A549 (cell line): Measurements from ENCODE around the gene SIRT1. TPM values are rescaled to one million over a fixed set of nuclear protein-coding genes. Genes with fewer than 3 reads are reported as not detected.
A peak's percentile ranks its signal among the peaks of the same experiment; 100 is the strongest.

Source experiments
- ATAC-seq, 2 experiments: fragments of 200-7000 bp in 1 of 2; fragments of >200 bp in 1 of 2; cut with Nextera tagmentation in 1 of 2; cut with Tn5 transposase in 1 of 2; 3 replicates each; pipeline versions ENCODE4 v1.8.0 to v1.9.1; 2018 to 2020; ENCODE audit warnings: mild to moderate bottlenecking in 1 of 2, moderate library complexity in 1 of 2
- CTCF ChIA-PET: fragments of 300-600 bp; sonication (Branson Sonifier 250); formaldehyde crosslinking; extraction: SDS; loops from one replicate; lab custom pipeline; 2021; ENCODE audit warnings: antibody characterized with exemption, inconsistent platforms; lab: Yijun Ruan, JAX
- POLR2A ChIA-PET: fragments of 350-600 bp; formaldehyde crosslinking; extraction: SDS; loops from one replicate; lab custom pipeline; 2021; ENCODE audit warnings: antibody characterized with exemption, inconsistent platforms; lab: Yijun Ruan, JAX
- DNase-seq, 2 experiments: peaks; one replicate each; pipeline versions ENCODE4 v3.0.0 to v3.0.0-alpha.2; 2011 to 2016; ENCODE audit warnings: low read depth in 1 of 2, low spot score in 1 of 2
- FAIRE-seq: peaks from 2 replicates; lab custom pipeline; 2011; peaks lifted over from hg19 to GRCh38; lab: Jason Lieb, UNC
- H3K27ac ChIP-seq, 2 experiments: fragments of >200 bp; sonication (Bioruptor Twin); formaldehyde crosslinking; 3 replicates each; pipeline ENCODE4 v1.5.1; 2016 to 2017
- H3K4me1 ChIP-seq: fragments of >200 bp; sonication (Bioruptor Twin); formaldehyde crosslinking; 3 replicates; pipeline ENCODE4 v1.6.1; 2016
- H3K4me2 ChIP-seq: fragments of >200 bp; sonication (Bioruptor Twin); formaldehyde crosslinking; 3 replicates; pipeline ENCODE4 v1.6.1; 2016
- H3K4me3 ChIP-seq: fragments of >200 bp; sonication (Bioruptor Twin); formaldehyde crosslinking; 3 replicates; pipeline ENCODE4 v1.5.1; 2016
- H3K9me3 ChIP-seq: fragments of >200 bp; sonication (Bioruptor Twin); formaldehyde crosslinking; 3 replicates; pipeline ENCODE4 v1.6.1; 2016
- BHLHE40 ChIP-seq: IDR thresholded peaks from 2 replicates; pipeline ENCODE4 v1.6.1; 2012; ENCODE audit warnings: low read depth, low read length, inconsistent platforms
- CBX2 ChIP-seq: fragments of 200-600 bp; sonication (generic); IDR thresholded peaks from 2 replicates; pipeline ENCODE4 v1.6.1; 2016; ENCODE audit warnings: low read depth, mild to moderate bottlenecking, borderline replicate concordance
- CBX8 ChIP-seq: fragments of 200-600 bp; sonication (generic); IDR thresholded peaks from 2 replicates; pipeline ENCODE4 v1.6.1; 2016
- CHD4 ChIP-seq: fragments of 200-600 bp; sonication (generic); IDR thresholded peaks from 2 replicates; pipeline ENCODE4 v1.6.1; 2016; ENCODE audit warnings: antibody characterized with exemption, mild to moderate bottlenecking, borderline replicate concordance
- EHMT2 ChIP-seq: fragments of 200-600 bp; sonication (generic); IDR thresholded peaks from 2 replicates; pipeline ENCODE4 v1.6.1; 2016; ENCODE audit warnings: antibody characterized with exemption, low read depth, mild to moderate bottlenecking, moderate library complexity
- ELK1 ChIP-seq: fragments of 150-350 bp; IDR thresholded peaks from 2 replicates; pipeline ENCODE4 v1.6.1; 2014; ENCODE audit warnings: low read depth, mild to moderate bottlenecking, low read length
- EP300 ChIP-seq, 2 experiments: fragments of >200 bp; sonication (Bioruptor Twin); formaldehyde crosslinking; IDR thresholded peaks; 2 replicates in 1 of 2; 3 replicates in 1 of 2; pipeline ENCODE4 v1.6.1; 2016 to 2017
- FOSB ChIP-seq: fragments of 250-450 bp; sonication (Bioruptor Pico); IDR thresholded peaks from 2 replicates; pipeline ENCODE4 v1.5.0; 2020; ENCODE audit warnings: mild to moderate bottlenecking, moderate library complexity
- HES2 ChIP-seq: fragments of >200 bp; sonication (Bioruptor Twin); formaldehyde crosslinking; IDR thresholded peaks from 2 replicates; pipeline ENCODE4 v1.6.1; 2016
- HMGXB4 ChIP-seq: fragments of 250-450 bp; sonication (Bioruptor Pico); IDR thresholded peaks from 2 replicates; pipeline ENCODE4 v1.5.0; 2021; ENCODE audit warnings: mild to moderate bottlenecking, moderate library complexity, borderline replicate concordance
- HOXA7 ChIP-seq: fragments of 250-450 bp; sonication (Bioruptor Pico); IDR thresholded peaks from 2 replicates; pipeline ENCODE4 v1.5.0; 2020; ENCODE audit warnings: mild to moderate bottlenecking, moderate library complexity
- HOXB13 ChIP-seq: fragments of 250-450 bp; sonication (Bioruptor Pico); IDR thresholded peaks from 2 replicates; pipeline ENCODE4 v1.5.0; 2020; ENCODE audit warnings: low read depth, mild to moderate bottlenecking, moderate library complexity
- HOXB5 ChIP-seq: fragments of 250-450 bp; sonication (Bioruptor Pico); IDR thresholded peaks from 2 replicates; pipeline ENCODE4 v1.5.0; 2020; ENCODE audit warnings: mild to moderate bottlenecking, moderate library complexity
- JUN ChIP-seq, 2 experiments: fragments of >200 bp; sonication (Bioruptor Twin); formaldehyde crosslinking; IDR thresholded peaks; 2 replicates in 1 of 2; 3 replicates in 1 of 2; pipeline ENCODE4 v1.6.1; 2016 to 2017
- KDM1A ChIP-seq: fragments of 200-600 bp; sonication (generic); IDR thresholded peaks from 2 replicates; pipeline ENCODE4 v1.6.1; 2016; ENCODE audit warnings: low read depth, mild to moderate bottlenecking
- KDM5A ChIP-seq: fragments of 200-600 bp; sonication (generic); IDR thresholded peaks from 2 replicates; pipeline ENCODE4 v1.6.1; 2016; ENCODE audit warnings: antibody characterized with exemption, mild to moderate bottlenecking
- MAFK ChIP-seq: fragments of 450-650 bp; IDR thresholded peaks from 2 replicates; pipeline ENCODE4 v1.6.1; 2014; ENCODE audit not compliant: partially characterized antibody
- MAZ ChIP-seq: fragments of 150-350 bp; IDR thresholded peaks from 2 replicates; pipeline ENCODE4 v1.6.1; 2014; ENCODE audit warnings: antibody characterized with exemption, low read depth, low read length, borderline replicate concordance
- POLR2A ChIP-seq: IDR thresholded peaks from 2 replicates; pipeline ENCODE4 v1.6.1; 2012; ENCODE audit warnings: mild to moderate bottlenecking, low read length
- RAD21 ChIP-seq, 2 experiments: fragments of >200 bp in 1 of 2; sonication (Bioruptor Twin) in 1 of 2; formaldehyde crosslinking in 1 of 2; IDR thresholded peaks in 1 of 2; conservative IDR thresholded peaks in 1 of 2; 2 replicates in 1 of 2; 3 replicates in 1 of 2; pipeline ENCODE4 v1.6.1; 2012 to 2018; ENCODE audit warnings: inconsistent platforms in 1 of 2
- ZC3H11A ChIP-seq: fragments of 450-650 bp; IDR thresholded peaks from 2 replicates; pipeline ENCODE4 v1.6.1; 2014; ENCODE audit warnings: antibody characterized with exemption, mild to moderate bottlenecking
- ZSCAN20 ChIP-seq: fragments of 250-450 bp; sonication (Bioruptor Pico); IDR thresholded peaks from 2 replicates; pipeline ENCODE4 v1.8.0; 2022; ENCODE audit warnings: mild to moderate bottlenecking, moderate library complexity
- WGBS: methylation state at CpG from one replicate; pipeline ENCODE4 v1.1.6; 2017; ENCODE audit errors: missing lambda C conversion rate; 5-methylcytosine and 5-hydroxymethylcytosine counted together
- polyA plus RNA-seq, 4 experiments: library from polyadenylated mRNA; depleted of rRNA in 3 of 4; stranded (reverse); fragments of >200 nt; fragmentation: RNase III in 1 of 4; extraction: RNeasy Plus Mini Kit Qiagen cat#74134 plus additional on column Dnase treatment in 1 of 4; gene quantifications; 2 replicates in 3 of 4; 3 replicates in 1 of 4; pipeline ENCODE4 v1.2.3, GENCODE V29; 2011 to 2017
- TF ChIP-seq, protein P1 (sequence below): fragments of >200 bp; sonication (Bioruptor Twin); formaldehyde crosslinking; IDR thresholded peaks from 3 replicates; pipeline ENCODE4 v1.5.1; 2016
- TF ChIP-seq, protein P2 (sequence below): IDR thresholded peaks from 2 replicates; pipeline ENCODE4 v1.6.1; 2012; ENCODE audit warnings: low read depth, borderline replicate concordance
- TF ChIP-seq, protein P3 (sequence below): IDR thresholded peaks from 2 replicates; pipeline ENCODE4 v1.6.1; 2012

The SIRT1 gene
- polyA plus RNA-seq, 2 of the 4 experiments (the other 2 are of a cell fraction), result 16.2 to 34.8 TPM

DNA sequence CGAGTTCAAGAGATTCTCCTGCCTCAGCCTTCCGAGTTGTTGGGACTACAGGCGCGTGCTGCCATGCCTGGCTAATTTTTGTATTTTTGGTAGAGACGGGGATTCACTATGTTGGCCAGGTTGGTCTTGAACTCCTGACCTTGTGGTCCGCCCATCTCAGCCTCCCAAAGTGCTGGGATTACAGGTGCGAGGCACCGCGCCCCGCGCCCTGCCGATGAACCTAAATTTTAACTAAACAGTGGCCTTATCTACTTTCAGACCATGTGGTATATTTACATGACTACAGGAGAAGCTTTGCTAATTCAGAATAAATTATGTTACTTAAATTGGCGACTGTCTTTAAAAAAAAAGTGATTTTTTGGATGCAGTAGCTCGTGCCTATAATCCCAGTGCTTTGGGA is 9.2 kb downstream of the SIRT1 start (continued):
- TF ChIP-seq FOSB, result no peak

DNA sequence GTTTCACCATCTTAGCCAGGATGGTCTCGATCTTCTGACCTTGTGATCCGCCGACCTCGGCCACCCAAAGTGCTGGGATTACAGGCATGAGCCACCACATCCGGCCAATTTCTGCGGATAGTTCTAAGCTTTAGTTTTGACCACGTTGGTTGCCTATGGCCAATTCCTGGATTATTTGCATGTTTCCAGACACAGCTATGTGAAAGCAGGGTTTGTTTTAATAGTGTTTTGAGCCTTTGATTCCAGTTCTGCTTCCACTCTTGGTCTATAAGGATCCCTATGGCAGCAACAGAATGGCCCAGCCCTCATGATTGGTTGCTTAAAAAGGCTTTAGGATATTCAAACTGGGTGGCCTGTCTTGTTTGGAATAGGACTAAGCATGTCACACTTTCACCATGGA is 19.1 kb downstream of the SIRT1 start:
- WGBS, result 94% methylated on average over 7 of the region's 7 CpGs
- no peak for TF ChIP-seq MAZ
- TF ChIP-seq CBX8, result no peak
- TF ChIP-seq CBX2, result no peak
- TF ChIP-seq RAD21 (conservative IDR thresholded peaks at IDR 0.05 in 1 of 2, IDR thresholded peaks at IDR 0.05 in 1 of 2), result no peak
- no peak for TF ChIP-seq KDM1A
- no peak for TF ChIP-seq POLR2A
- TF ChIP-seq BHLHE40, result no peak
- no peaks in the 10 kb centered on the region for H3K9me3 ChIP-seq
- DNase-seq, result no peak
- ATAC-seq, result peak; percentile 18 to 19; a peak in 2 of 6 replicates
- no peak overlapping the region for H3K27ac ChIP-seq
- H3K4me2 ChIP-seq, result no peak overlapping the region
- ChIA-PET POLR2A (interaction anchor here (0.6 to 1.0 kb wide), 2 partner anchors 8 to 48 kb away, joined by 3 to 5 read pairs; no protein-coding TSS in a partner anchor), CTCF (interaction anchor here (1.2 to 1.9 kb wide), 2 partner anchors 49 to 115 kb away, joined by 4 to 5 read pairs; no protein-coding TSS in a partner anchor)
- no peak for FAIRE-seq
- H3K4me1 ChIP-seq, result no peaks in the 10 kb centered on the region
- H3K4me3 ChIP-seq, result no peak overlapping the region

GRCh38 chr10:67912331-67912946 is 28.0 kb downstream of the SIRT1 start:
- H3K27ac ChIP-seq, result no peak overlapping the region
- 92% methylated on average over 2 of the region's 2 CpGs for WGBS
- ChIA-PET CTCF (interaction anchor here (1.0 to 2.8 kb wide), 3 partner anchors 48 to 421 kb away, joined by 3 to 7 read pairs (median 4); partner anchors contain the start of gene PBLD), POLR2A (interaction anchor here (0.5 kb wide), 1 partner anchor 19 kb away, joined by 3 read pairs; no protein-coding TSS in a partner anchor)
- peaks cover 6% of the 10 kb centered on the region; the same call in 1 of the 3 replicates for H3K4me1 ChIP-seq
- H3K4me2 ChIP-seq, result no peak overlapping the region
- FAIRE-seq, result no peak
- no peak for ATAC-seq
- DNase-seq, result no peak
- H3K4me3 ChIP-seq, result no peak overlapping the region
- TF ChIP-seq EP300 (IDR thresholded peaks at IDR 0.05) (no peak), EHMT2 (no peak), JUN (IDR thresholded peaks at IDR 0.05) (no peak), RAD21 (conservative IDR thresholded peaks at IDR 0.05 in 1 of 2, IDR thresholded peaks at IDR 0.05 in 1 of 2) (no peak), HES2 (no peak), ELK1 (no peak), CHD4 (no peak), HMGXB4 (no peak), ZSCAN20 (CRISPR knock-in tag) (no peak), MAFK (no peak), POLR2A (no peak), HOXA7 (CRISPR knock-in tag) (no peak), HOXB13 (CRISPR knock-in tag) (no peak), KDM5A (no peak), HOXB5 (CRISPR knock-in tag) (no peak), ZC3H11A (no peak)
- TF ChIP-seq, protein P1, sequence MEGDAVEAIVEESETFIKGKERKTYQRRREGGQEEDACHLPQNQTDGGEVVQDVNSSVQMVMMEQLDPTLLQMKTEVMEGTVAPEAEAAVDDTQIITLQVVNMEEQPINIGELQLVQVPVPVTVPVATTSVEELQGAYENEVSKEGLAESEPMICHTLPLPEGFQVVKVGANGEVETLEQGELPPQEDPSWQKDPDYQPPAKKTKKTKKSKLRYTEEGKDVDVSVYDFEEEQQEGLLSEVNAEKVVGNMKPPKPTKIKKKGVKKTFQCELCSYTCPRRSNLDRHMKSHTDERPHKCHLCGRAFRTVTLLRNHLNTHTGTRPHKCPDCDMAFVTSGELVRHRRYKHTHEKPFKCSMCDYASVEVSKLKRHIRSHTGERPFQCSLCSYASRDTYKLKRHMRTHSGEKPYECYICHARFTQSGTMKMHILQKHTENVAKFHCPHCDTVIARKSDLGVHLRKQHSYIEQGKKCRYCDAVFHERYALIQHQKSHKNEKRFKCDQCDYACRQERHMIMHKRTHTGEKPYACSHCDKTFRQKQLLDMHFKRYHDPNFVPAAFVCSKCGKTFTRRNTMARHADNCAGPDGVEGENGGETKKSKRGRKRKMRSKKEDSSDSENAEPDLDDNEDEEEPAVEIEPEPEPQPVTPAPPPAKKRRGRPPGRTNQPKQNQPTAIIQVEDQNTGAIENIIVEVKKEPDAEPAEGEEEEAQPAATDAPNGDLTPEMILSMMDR, result no peak
- TF ChIP-seq, protein P2, sequence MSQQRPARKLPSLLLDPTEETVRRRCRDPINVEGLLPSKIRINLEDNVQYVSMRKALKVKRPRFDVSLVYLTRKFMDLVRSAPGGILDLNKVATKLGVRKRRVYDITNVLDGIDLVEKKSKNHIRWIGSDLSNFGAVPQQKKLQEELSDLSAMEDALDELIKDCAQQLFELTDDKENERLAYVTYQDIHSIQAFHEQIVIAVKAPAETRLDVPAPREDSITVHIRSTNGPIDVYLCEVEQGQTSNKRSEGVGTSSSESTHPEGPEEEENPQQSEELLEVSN, result no peak
- TF ChIP-seq, protein P3, sequence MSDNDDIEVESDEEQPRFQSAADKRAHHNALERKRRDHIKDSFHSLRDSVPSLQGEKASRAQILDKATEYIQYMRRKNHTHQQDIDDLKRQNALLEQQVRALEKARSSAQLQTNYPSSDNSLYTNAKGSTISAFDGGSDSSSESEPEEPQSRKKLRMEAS, result no peak
- H3K9me3 ChIP-seq, result no peaks in the 10 kb centered on the region
